IMR-90 (cell line): ENCODE data around the gene PCDHGA3. TPM values are rescaled to one million over a fixed set of nuclear protein-coding genes. Genes with fewer than 3 reads are reported as not detected.
A peak's percentile ranks its signal among the peaks of the same experiment; 100 is the strongest.

Experiments used
- ATAC-seq: fragments of 200-7000 bp; cut with Tn5 transposase; 2 replicates; pipeline ENCODE4 v1.9.1; 2020; ENCODE audit warnings: low read depth, mild to moderate bottlenecking, moderate library complexity
- BruUV-seq: library from RNA; stranded (reverse); fragments of 400-500 nt; replicated peaks from 2 replicates; lab custom pipeline; 2021; lab: Mats Ljungman, UMichigan
- CTCF ChIA-PET: fragments of 300-600 bp; formaldehyde crosslinking; extraction: SDS; loops from one replicate; lab custom pipeline; 2021; ENCODE audit warnings: antibody characterized with exemption; lab: Yijun Ruan, JAX
- POLR2A ChIA-PET: fragments of 300-600 bp; sonication (Branson Sonifier 250); formaldehyde crosslinking; loops from one replicate; lab custom pipeline; 2022; ENCODE audit warnings: antibody characterized with exemption; ENCODE audit not compliant: unreplicated experiment; lab: Charles Lee
- DNase-seq: peaks from one replicate; pipeline ENCODE4 v3.0.0; 2013
- H2AFZ ChIP-seq: replicated peaks from 2 replicates; pipeline ENCODE3; 2013; ENCODE audit warnings: low read length, mild to moderate bottlenecking; ENCODE audit not compliant: poor library complexity
- H2AK5ac ChIP-seq: 2 replicates; pipeline ENCODE4 v1.6.1; 2013; ENCODE audit warnings: low read depth, low read length, inconsistent platforms
- H2AK9ac ChIP-seq: replicated peaks from 2 replicates; pipeline ENCODE3; 2013; ENCODE audit warnings: mild to moderate bottlenecking, low read depth, low read length, moderate library complexity; ENCODE audit not compliant: poor library complexity
- H2BK120ac ChIP-seq: 2 replicates; pipeline ENCODE4 v1.6.1; 2013; ENCODE audit warnings: low read depth, low read length, inconsistent platforms
- H2BK15ac ChIP-seq: 3 replicates; pipeline ENCODE4 v1.6.1; 2013; ENCODE audit warnings: low read depth, low read length, inconsistent platforms
- H2BK20ac ChIP-seq: 2 replicates; pipeline ENCODE4 v1.6.1; 2013; ENCODE audit warnings: low read depth, mild to moderate bottlenecking, inconsistent platforms, low read length, moderate library complexity
- H2BK5ac ChIP-seq: 2 replicates; pipeline ENCODE4 v1.6.1; 2013; ENCODE audit warnings: mild to moderate bottlenecking, low read depth, low read length, inconsistent platforms; ENCODE audit not compliant: poor library complexity, severe bottlenecking
- H3K14ac ChIP-seq: replicated peaks from 2 replicates; pipeline ENCODE4 v1.6.1; 2013; ENCODE audit warnings: low read depth, low read length, inconsistent platforms
- H3K18ac ChIP-seq: 2 replicates; pipeline ENCODE4 v1.6.1; 2013; ENCODE audit warnings: low read depth, low read length, control low read depth
- H3K23ac ChIP-seq: 2 replicates; pipeline ENCODE4 v1.6.1; 2013; ENCODE audit warnings: low read depth, low read length, inconsistent platforms
- H3K27ac ChIP-seq: 2 replicates; pipeline ENCODE4 v1.5.1; 2013; ENCODE audit warnings: mild to moderate bottlenecking, control low read depth, low read length; ENCODE audit not compliant: insufficient read depth
- H3K27me3 ChIP-seq: 2 replicates; pipeline ENCODE4 v1.6.1; 2013; ENCODE audit warnings: low read length; ENCODE audit not compliant: control insufficient read depth, insufficient read depth
- H3K36me3 ChIP-seq: 2 replicates; pipeline ENCODE4 v1.6.1; 2013; ENCODE audit warnings: low read length, mixed read lengths; ENCODE audit not compliant: control insufficient read depth, insufficient read depth
- H3K4ac ChIP-seq: 2 replicates; pipeline ENCODE4 v1.6.1; 2013; ENCODE audit warnings: low read depth, low read length, inconsistent platforms
- H3K4me1 ChIP-seq: 2 replicates; pipeline ENCODE4 v1.6.1; 2013; ENCODE audit warnings: low read length, mixed read lengths; ENCODE audit not compliant: control insufficient read depth, insufficient read depth
- H3K4me2 ChIP-seq: 2 replicates; pipeline ENCODE4 v1.6.1; 2013; ENCODE audit warnings: low read depth, mild to moderate bottlenecking, control low read depth, low read length, moderate library complexity
- H3K4me3 ChIP-seq: 2 replicates; pipeline ENCODE4 v1.5.1; 2013; ENCODE audit warnings: low read depth, mild to moderate bottlenecking, control low read depth, low read length, moderate library complexity; ENCODE audit not compliant: insufficient read depth
- H3K56ac ChIP-seq: 2 replicates; pipeline ENCODE4 v1.6.1; 2013; ENCODE audit warnings: low read length, inconsistent platforms; ENCODE audit not compliant: insufficient read depth; ENCODE audit errors: extremely low read depth
- H3K79me1 ChIP-seq, 2 experiments: 2 replicates each; pipeline ENCODE4 v1.6.1; 2013; ENCODE audit warnings: low read length in 2 of 2, inconsistent platforms in 1 of 2, low read depth in 1 of 2
- H3K9ac ChIP-seq: 2 replicates; pipeline ENCODE4 v1.6.1; 2013; ENCODE audit warnings: low read depth, low read length, control low read depth
- H3K9me1 ChIP-seq: 2 replicates; pipeline ENCODE4 v1.6.1; 2013; ENCODE audit warnings: low read length, inconsistent platforms; ENCODE audit not compliant: insufficient read depth
- H3K9me3 ChIP-seq: 2 replicates; pipeline ENCODE4 v1.6.1; 2013; ENCODE audit warnings: low read length; ENCODE audit not compliant: control insufficient read depth, insufficient read depth
- H4K20me1 ChIP-seq: 2 replicates; pipeline ENCODE4 v1.6.1; 2013; ENCODE audit warnings: low read length, inconsistent platforms; ENCODE audit not compliant: insufficient read depth
- H4K5ac ChIP-seq: 2 replicates; pipeline ENCODE4 v1.6.1; 2013; ENCODE audit warnings: mild to moderate bottlenecking, low read depth, low read length, control low read depth
- H4K8ac ChIP-seq, 2 experiments: 2 replicates each; pipeline ENCODE4 v1.6.1; 2013; ENCODE audit warnings: low read depth in 2 of 2, low read length in 2 of 2, control low read depth in 1 of 2, inconsistent platforms in 1 of 2
- H4K91ac ChIP-seq: 2 replicates; pipeline ENCODE4 v1.6.1; 2013; ENCODE audit warnings: low read depth, low read length, inconsistent platforms; ENCODE audit not compliant: insufficient read depth
- BHLHE40 ChIP-seq: fragments of 150-350 bp; IDR thresholded peaks from 2 replicates; pipeline ENCODE4 v1.6.1; 2016; ENCODE audit warnings: mild to moderate bottlenecking, low read depth, low read length
- CEBPB ChIP-seq: IDR thresholded peaks from 2 replicates; pipeline ENCODE4 v1.6.1; 2012; ENCODE audit warnings: low read depth, low read length, improper control_type of control experiment
- CHD1 ChIP-seq: IDR thresholded peaks from 2 replicates; pipeline ENCODE4 v1.6.1; 2012; ENCODE audit warnings: low read depth, low read length, improper control_type of control experiment
- FOS ChIP-seq: fragments of 150-350 bp; IDR thresholded peaks from 2 replicates; pipeline ENCODE4 v1.6.1; 2016; ENCODE audit warnings: low read depth, low read length
- MAFK ChIP-seq: IDR thresholded peaks from 2 replicates; pipeline ENCODE4 v1.6.1; 2012; ENCODE audit warnings: low read depth, low read length, improper control_type of control experiment
- MAZ ChIP-seq: IDR thresholded peaks from 2 replicates; pipeline ENCODE4 v1.6.1; 2012; ENCODE audit warnings: low read depth, mild to moderate bottlenecking, low read length, improper control_type of control experiment, moderate library complexity, borderline replicate concordance
- MXI1 ChIP-seq: IDR thresholded peaks from 2 replicates; pipeline ENCODE4 v1.6.1; 2012; ENCODE audit warnings: low read depth, mild to moderate bottlenecking, low read length, moderate library complexity, borderline replicate concordance
- NFE2L2 ChIP-seq: fragments of 150-350 bp; IDR thresholded peaks from 2 replicates; pipeline ENCODE4 v1.6.1; 2016; ENCODE audit warnings: low read depth, mild to moderate bottlenecking, low read length
- POLR2A ChIP-seq: IDR thresholded peaks from 2 replicates; pipeline ENCODE4 v1.6.1; 2012; ENCODE audit warnings: mild to moderate bottlenecking, low read depth, low read length
- RAD21 ChIP-seq: IDR thresholded peaks from 2 replicates; pipeline ENCODE4 v1.6.1; 2012; ENCODE audit warnings: low read length, improper control_type of control experiment
- RCOR1 ChIP-seq: IDR thresholded peaks from 2 replicates; pipeline ENCODE4 v1.6.1; 2012; ENCODE audit warnings: mild to moderate bottlenecking, low read length, improper control_type of control experiment; ENCODE audit not compliant: insufficient replicate concordance
- RFX5 ChIP-seq: IDR thresholded peaks from 2 replicates; pipeline ENCODE4 v1.8.0; 2012; ENCODE audit warnings: low read depth, mild to moderate bottlenecking, low read length, moderate library complexity
- SMC3 ChIP-seq: fragments of 150-350 bp; IDR thresholded peaks from 2 replicates; pipeline ENCODE4 v1.6.1; 2016; ENCODE audit warnings: low read depth, mild to moderate bottlenecking, antibody characterized with exemption, low read length, moderate library complexity
- WGBS, 2 experiments: methylation state at CpG; one replicate each; pipeline versions ENCODE4 v1.1.5 to v1.1.7; 2013; ENCODE audit warnings: missing lambda C conversion rate in 2 of 2; ENCODE audit not compliant: insufficient read length in 1 of 2; ENCODE audit errors: extremely low coverage in 2 of 2; 5-methylcytosine and 5-hydroxymethylcytosine counted together
- dilution Hi-C: fragments of 300-500 bp; cut with HindIII; formaldehyde crosslinking; loops from one replicate; pipeline ENCODE4 v1.14.3; 2018; ENCODE audit warnings: low sequenced_read_pairs; ENCODE audit not compliant: unreplicated experiment
- in situ Hi-C: fragments of 300-500 bp; cut with MboI; formaldehyde crosslinking; loops from 3 replicates; pipeline ENCODE4 v1.14.3; 2019; ENCODE audit warnings: low sequenced_read_pairs, inconsistent platforms, mixed read lengths
- intact Hi-C: fragments of 100-400 bp; cut with micrococcal nuclease; formaldehyde crosslinking; loops from 2 replicates; pipeline ENCODE4 v1.10.0; 2022
- polyA plus RNA-seq, 3 experiments: library from polyadenylated mRNA; depleted of rRNA; stranded (reverse); fragments of >200 nt; gene quantifications; 2 replicates each; pipeline ENCODE4 v1.2.3, GENCODE V29; 2012; ENCODE audit warnings: low replicate concordance in 1 of 3
- total RNA-seq: library from RNA; depleted of rRNA; stranded (reverse); fragments of >200 nt; gene quantifications from 2 replicates; pipeline ENCODE4 v1.2.3, GENCODE V29; 2012
- TF ChIP-seq, protein P1 (sequence below): conservative IDR thresholded peaks from 2 replicates; pipeline ENCODE4 v1.5.1; 2012; ENCODE audit warnings: mild to moderate bottlenecking, low read depth, low read length, improper control_type of control experiment
- TF ChIP-seq, protein P2 (sequence below): fragments of 150-350 bp; IDR thresholded peaks from 2 replicates; pipeline ENCODE4 v1.6.1; 2016; ENCODE audit warnings: low read depth, mild to moderate bottlenecking, low read length, moderate library complexity, borderline replicate concordance
- TF ChIP-seq, protein P3 (sequence below): fragments of 150-350 bp; IDR thresholded peaks from 2 replicates; pipeline ENCODE4 v1.6.1; 2017; ENCODE audit warnings: mild to moderate bottlenecking, antibody characterized with exemption, low read length, low read depth

PCDHGA3 gene
- total and polyA plus RNA-seq, 2 of the 4 experiments (the other 2 are of a cell fraction): 1.4 to 1.6 TPM

DNA sequence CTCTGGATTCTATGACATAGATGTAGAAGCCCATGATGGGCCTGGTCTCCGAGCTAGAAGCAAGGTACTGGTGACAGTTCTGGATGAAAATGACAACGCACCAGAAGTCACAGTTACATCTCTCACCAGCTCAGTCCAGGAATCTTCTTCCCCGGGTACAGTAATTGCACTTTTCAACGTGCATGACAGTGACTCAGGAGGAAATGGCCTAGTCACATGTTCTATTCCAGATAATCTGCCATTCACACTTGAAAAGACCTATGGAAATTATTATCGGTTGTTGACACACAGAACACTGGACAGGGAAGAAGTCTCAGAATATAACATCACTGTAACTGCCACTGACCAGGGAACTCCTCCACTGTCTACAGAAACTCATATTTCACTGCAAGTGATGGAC, 12.5 kb downstream of the PCDHGA3 start:
- no peaks in the 10 kb centered on the region for H3K4me1 ChIP-seq
- no peak overlapping the region for H3K56ac ChIP-seq
- no peak overlapping the region for H3K4me3 ChIP-seq
- H3K4ac ChIP-seq: no peak overlapping the region
- no peak overlapping the region for H3K18ac ChIP-seq
- H3K9me1 ChIP-seq: no peaks in the 10 kb centered on the region
- TF ChIP-seq FOS (no peak), POLR2A (no peak), CEBPB (no peak), MAFK (no peak), RCOR1 (no peak), RAD21 (no peak), CHD1 (no peak), MXI1 (no peak), MAZ (no peak), RFX5 (no peak), NFE2L2 (no peak), BHLHE40 (no peak), SMC3 (no peak)
- TF ChIP-seq, protein P1, sequence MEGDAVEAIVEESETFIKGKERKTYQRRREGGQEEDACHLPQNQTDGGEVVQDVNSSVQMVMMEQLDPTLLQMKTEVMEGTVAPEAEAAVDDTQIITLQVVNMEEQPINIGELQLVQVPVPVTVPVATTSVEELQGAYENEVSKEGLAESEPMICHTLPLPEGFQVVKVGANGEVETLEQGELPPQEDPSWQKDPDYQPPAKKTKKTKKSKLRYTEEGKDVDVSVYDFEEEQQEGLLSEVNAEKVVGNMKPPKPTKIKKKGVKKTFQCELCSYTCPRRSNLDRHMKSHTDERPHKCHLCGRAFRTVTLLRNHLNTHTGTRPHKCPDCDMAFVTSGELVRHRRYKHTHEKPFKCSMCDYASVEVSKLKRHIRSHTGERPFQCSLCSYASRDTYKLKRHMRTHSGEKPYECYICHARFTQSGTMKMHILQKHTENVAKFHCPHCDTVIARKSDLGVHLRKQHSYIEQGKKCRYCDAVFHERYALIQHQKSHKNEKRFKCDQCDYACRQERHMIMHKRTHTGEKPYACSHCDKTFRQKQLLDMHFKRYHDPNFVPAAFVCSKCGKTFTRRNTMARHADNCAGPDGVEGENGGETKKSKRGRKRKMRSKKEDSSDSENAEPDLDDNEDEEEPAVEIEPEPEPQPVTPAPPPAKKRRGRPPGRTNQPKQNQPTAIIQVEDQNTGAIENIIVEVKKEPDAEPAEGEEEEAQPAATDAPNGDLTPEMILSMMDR: no peak
- TF ChIP-seq, protein P2, sequence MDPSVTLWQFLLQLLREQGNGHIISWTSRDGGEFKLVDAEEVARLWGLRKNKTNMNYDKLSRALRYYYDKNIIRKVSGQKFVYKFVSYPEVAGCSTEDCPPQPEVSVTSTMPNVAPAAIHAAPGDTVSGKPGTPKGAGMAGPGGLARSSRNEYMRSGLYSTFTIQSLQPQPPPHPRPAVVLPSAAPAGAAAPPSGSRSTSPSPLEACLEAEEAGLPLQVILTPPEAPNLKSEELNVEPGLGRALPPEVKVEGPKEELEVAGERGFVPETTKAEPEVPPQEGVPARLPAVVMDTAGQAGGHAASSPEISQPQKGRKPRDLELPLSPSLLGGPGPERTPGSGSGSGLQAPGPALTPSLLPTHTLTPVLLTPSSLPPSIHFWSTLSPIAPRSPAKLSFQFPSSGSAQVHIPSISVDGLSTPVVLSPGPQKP: no peak
- TF ChIP-seq, protein P3, sequence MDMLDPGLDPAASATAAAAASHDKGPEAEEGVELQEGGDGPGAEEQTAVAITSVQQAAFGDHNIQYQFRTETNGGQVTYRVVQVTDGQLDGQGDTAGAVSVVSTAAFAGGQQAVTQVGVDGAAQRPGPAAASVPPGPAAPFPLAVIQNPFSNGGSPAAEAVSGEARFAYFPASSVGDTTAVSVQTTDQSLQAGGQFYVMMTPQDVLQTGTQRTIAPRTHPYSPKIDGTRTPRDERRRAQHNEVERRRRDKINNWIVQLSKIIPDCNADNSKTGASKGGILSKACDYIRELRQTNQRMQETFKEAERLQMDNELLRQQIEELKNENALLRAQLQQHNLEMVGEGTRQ: no peak
- WGBS, 2 experiments: no CpG with 5 or more reads among the region's 5 CpGs
- H3K4me2 ChIP-seq: no peak overlapping the region
- H2BK5ac ChIP-seq: no peak overlapping the region
- H2BK15ac ChIP-seq: no peak overlapping the region
- no peak overlapping the region for H2AFZ ChIP-seq
- H3K23ac ChIP-seq: no peak overlapping the region
- H2AK5ac ChIP-seq: no peak overlapping the region
- intact Hi-C loops: no loop called here
- H4K5ac ChIP-seq: no peak overlapping the region
- POLR2A ChIA-PET: no interaction called here
- no peak overlapping the region for H3K27ac ChIP-seq
- no peak overlapping the region for H4K8ac ChIP-seq
- H3K9ac ChIP-seq: no peak overlapping the region
- no peak for ATAC-seq
- peaks cover 3% of the 10 kb centered on the region; the same call in 1 of the 2 replicates for H3K36me3 ChIP-seq
- peaks cover 60% of the 10 kb centered on the region for H3K9me3 ChIP-seq
- no peak overlapping the region for H2BK120ac ChIP-seq
- DNase-seq: no peak
- no peak overlapping the region for H4K91ac ChIP-seq
- dilution Hi-C loops: no loop called here
- H3K27me3 ChIP-seq: no peaks in the 10 kb centered on the region
- no peaks in the 10 kb centered on the region for H3K79me1 ChIP-seq
- TSS peak; percentile 8 for BruUV-seq
- CTCF ChIA-PET: no interaction called here
- no peak overlapping the region for H3K14ac ChIP-seq
- in situ Hi-C loops: no loop called here
- no peak overlapping the region for H2AK9ac ChIP-seq
- H2BK20ac ChIP-seq: no peak overlapping the region
- H4K20me1 ChIP-seq: no peaks in the 10 kb centered on the region
